SK-N-SH treated with all-trans-retinoic acid at 6 μM for 48 hours (cell line): ENCODE measurements around the gene IMMP2L.

Experiments used
- ATAC-seq: fragments of 200-7000 bp; cut with Tn5 transposase; 3 replicates; pipeline ENCODE4 v1.9.1; 2020; ENCODE audit warnings: mild to moderate bottlenecking, moderate library complexity
- BACH2 ChIP-seq: fragments of 250-450 bp; sonication (Bioruptor Pico); IDR thresholded peaks from 2 replicates; pipeline ENCODE4 v1.9.0; 2021; ENCODE audit warnings: mild to moderate bottlenecking, borderline replicate concordance
- CSDC2 ChIP-seq: fragments of 250-450 bp; sonication (Bioruptor Pico); IDR thresholded peaks from 2 replicates; pipeline ENCODE4 v1.5.0; 2020; ENCODE audit warnings: mild to moderate bottlenecking, moderate library complexity
- ESRRG ChIP-seq: fragments of 250-450 bp; sonication (Bioruptor Pico); IDR thresholded peaks from 2 replicates; pipeline ENCODE4 v1.6.1; 2021; ENCODE audit warnings: mild to moderate bottlenecking
- GLIS3 ChIP-seq: fragments of 250-450 bp; sonication (Bioruptor Pico); IDR thresholded peaks from 2 replicates; pipeline ENCODE4 v1.5.0; 2020; ENCODE audit warnings: mild to moderate bottlenecking, moderate library complexity
- ISL1 ChIP-seq: fragments of 250-450 bp; sonication (Bioruptor Pico); IDR thresholded peaks from 2 replicates; pipeline ENCODE4 v2.1.2; 2022; ENCODE audit warnings: mild to moderate bottlenecking, moderate library complexity
- OSR1 ChIP-seq: fragments of 250-450 bp; sonication (Bioruptor Pico); IDR thresholded peaks from 2 replicates; pipeline ENCODE4 v1.8.0; 2022; ENCODE audit warnings: moderate library complexity, mild to moderate bottlenecking, inconsistent platforms
- PPARA ChIP-seq: fragments of 250-450 bp; sonication (Bioruptor Pico); IDR thresholded peaks from 2 replicates; pipeline ENCODE4 v1.5.0; 2020; ENCODE audit warnings: mild to moderate bottlenecking, borderline replicate concordance
- RARB ChIP-seq: fragments of 250-450 bp; sonication (Bioruptor Pico); IDR thresholded peaks from 2 replicates; pipeline ENCODE4 v1.8.0; 2021; ENCODE audit warnings: mild to moderate bottlenecking, moderate library complexity
- SNAI2 ChIP-seq: fragments of 250-450 bp; sonication (Bioruptor Pico); IDR thresholded peaks from 2 replicates; pipeline ENCODE4 v1.5.0; 2020; ENCODE audit warnings: mild to moderate bottlenecking, moderate library complexity
- TCF4 ChIP-seq: fragments of 250-450 bp; sonication (Bioruptor Pico); IDR thresholded peaks from 2 replicates; pipeline ENCODE4 v1.8.0; 2021; ENCODE audit warnings: mild to moderate bottlenecking, moderate library complexity, borderline replicate concordance
- TOX ChIP-seq: fragments of 250-450 bp; sonication (Bioruptor Pico); IDR thresholded peaks from 2 replicates; pipeline ENCODE4 v1.8.0; 2021; ENCODE audit warnings: mild to moderate bottlenecking, moderate library complexity, borderline replicate concordance
- ZC3H10 ChIP-seq: fragments of 250-450 bp; sonication (Bioruptor Pico); IDR thresholded peaks from 2 replicates; pipeline ENCODE4 v1.5.1; 2021; ENCODE audit warnings: mild to moderate bottlenecking, moderate library complexity
- ZFP30 ChIP-seq: fragments of 450-650 bp; formaldehyde crosslinking; IDR thresholded peaks from 2 replicates; pipeline ENCODE4 v1.5.0; 2022; ENCODE audit warnings: mild to moderate bottlenecking, moderate library complexity
- ZNF565 ChIP-seq: fragments of 450-650 bp; formaldehyde crosslinking; conservative IDR thresholded peaks from 2 replicates; pipeline ENCODE4 v1.5.0; 2020; ENCODE audit warnings: low read depth, mild to moderate bottlenecking, moderate library complexity
- ZNF70 ChIP-seq: fragments of 450-650 bp; formaldehyde crosslinking; IDR thresholded peaks from 2 replicates; pipeline ENCODE4 v1.5.0; 2020; ENCODE audit warnings: mild to moderate bottlenecking, moderate library complexity
- ZNF8 ChIP-seq: fragments of 450-650 bp; formaldehyde crosslinking; IDR thresholded peaks from 2 replicates; pipeline ENCODE4 v1.5.0; 2020; ENCODE audit warnings: mild to moderate bottlenecking, moderate library complexity
- TF ChIP-seq, protein P1 (sequence below): fragments of 250-450 bp; sonication (Bioruptor Pico); IDR thresholded peaks from 2 replicates; pipeline ENCODE4 v1.5.0; 2020; ENCODE audit warnings: mild to moderate bottlenecking, moderate library complexity
- TF ChIP-seq, protein P2 (sequence below): fragments of 250-450 bp; sonication (Bioruptor Pico); IDR thresholded peaks from 2 replicates; pipeline ENCODE4 v1.5.1; 2020; ENCODE audit warnings: low read depth, mild to moderate bottlenecking, moderate library complexity
- TF ChIP-seq, protein P3 (sequence below): fragments of 250-450 bp; sonication (Bioruptor Pico); IDR thresholded peaks from 2 replicates; pipeline ENCODE4 v1.8.0; 2020; ENCODE audit warnings: mild to moderate bottlenecking, moderate library complexity, borderline replicate concordance
- TF ChIP-seq, protein P4 (sequence below): fragments of 250-450 bp; sonication (Bioruptor Pico); IDR thresholded peaks from 2 replicates; pipeline ENCODE4 v1.8.0; 2021; ENCODE audit warnings: low read depth, mild to moderate bottlenecking, moderate library complexity, borderline replicate concordance

IMMP2L gene

GRCh38 chr7:111532625-111533024 lies 29.7 kb downstream of the IMMP2L start:
- TF ChIP-seq ZNF8 (CRISPR knock-in tag) = no peak
- TF ChIP-seq, all 23 proteins: peak for 0
- ATAC-seq = peak; percentile 42; the same call in 1 of the 3 replicates

- ATAC-seq = no peak
- TF ChIP-seq ZFP30 (CRISPR knock-in tag) (no peak), ZNF70 (CRISPR knock-in tag) (no peak), RARB (CRISPR knock-in tag) (no peak), OSR1 (CRISPR knock-in tag) (no peak), ZC3H10 (CRISPR knock-in tag) (no peak), PPARA (no peak), BACH2 (CRISPR knock-in tag) (no peak), TCF4 (CRISPR knock-in tag) (no peak), TOX (CRISPR knock-in tag) (no peak), ZNF565 (CRISPR knock-in tag) (no peak), GLIS3 (CRISPR knock-in tag) (no peak), SNAI2 (CRISPR knock-in tag) (no peak), CSDC2 (CRISPR knock-in tag) (no peak)
- TF ChIP-seq, protein P1, sequence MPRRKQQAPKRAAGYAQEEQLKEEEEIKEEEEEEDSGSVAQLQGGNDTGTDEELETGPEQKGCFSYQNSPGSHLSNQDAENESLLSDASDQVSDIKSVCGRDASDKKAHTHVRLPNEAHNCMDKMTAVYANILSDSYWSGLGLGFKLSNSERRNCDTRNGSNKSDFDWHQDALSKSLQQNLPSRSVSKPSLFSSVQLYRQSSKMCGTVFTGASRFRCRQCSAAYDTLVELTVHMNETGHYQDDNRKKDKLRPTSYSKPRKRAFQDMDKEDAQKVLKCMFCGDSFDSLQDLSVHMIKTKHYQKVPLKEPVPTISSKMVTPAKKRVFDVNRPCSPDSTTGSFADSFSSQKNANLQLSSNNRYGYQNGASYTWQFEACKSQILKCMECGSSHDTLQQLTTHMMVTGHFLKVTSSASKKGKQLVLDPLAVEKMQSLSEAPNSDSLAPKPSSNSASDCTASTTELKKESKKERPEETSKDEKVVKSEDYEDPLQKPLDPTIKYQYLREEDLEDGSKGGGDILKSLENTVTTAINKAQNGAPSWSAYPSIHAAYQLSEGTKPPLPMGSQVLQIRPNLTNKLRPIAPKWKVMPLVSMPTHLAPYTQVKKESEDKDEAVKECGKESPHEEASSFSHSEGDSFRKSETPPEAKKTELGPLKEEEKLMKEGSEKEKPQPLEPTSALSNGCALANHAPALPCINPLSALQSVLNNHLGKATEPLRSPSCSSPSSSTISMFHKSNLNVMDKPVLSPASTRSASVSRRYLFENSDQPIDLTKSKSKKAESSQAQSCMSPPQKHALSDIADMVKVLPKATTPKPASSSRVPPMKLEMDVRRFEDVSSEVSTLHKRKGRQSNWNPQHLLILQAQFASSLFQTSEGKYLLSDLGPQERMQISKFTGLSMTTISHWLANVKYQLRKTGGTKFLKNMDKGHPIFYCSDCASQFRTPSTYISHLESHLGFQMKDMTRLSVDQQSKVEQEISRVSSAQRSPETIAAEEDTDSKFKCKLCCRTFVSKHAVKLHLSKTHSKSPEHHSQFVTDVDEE = no peak
- TF ChIP-seq, protein P2, sequence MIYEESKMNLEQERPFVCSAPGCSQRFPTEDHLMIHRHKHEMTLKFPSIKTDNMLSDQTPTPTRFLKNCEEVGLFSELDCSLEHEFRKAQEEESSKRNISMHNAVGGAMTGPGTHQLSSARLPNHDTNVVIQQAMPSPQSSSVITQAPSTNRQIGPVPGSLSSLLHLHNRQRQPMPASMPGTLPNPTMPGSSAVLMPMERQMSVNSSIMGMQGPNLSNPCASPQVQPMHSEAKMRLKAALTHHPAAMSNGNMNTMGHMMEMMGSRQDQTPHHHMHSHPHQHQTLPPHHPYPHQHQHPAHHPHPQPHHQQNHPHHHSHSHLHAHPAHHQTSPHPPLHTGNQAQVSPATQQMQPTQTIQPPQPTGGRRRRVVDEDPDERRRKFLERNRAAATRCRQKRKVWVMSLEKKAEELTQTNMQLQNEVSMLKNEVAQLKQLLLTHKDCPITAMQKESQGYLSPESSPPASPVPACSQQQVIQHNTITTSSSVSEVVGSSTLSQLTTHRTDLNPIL = no peak
- TF ChIP-seq, all 23 proteins: peak for 0
These were observed 30.3 kb downstream of the IMMP2L start for GRCh38 chr7:111531993-111532392.

DNA sequence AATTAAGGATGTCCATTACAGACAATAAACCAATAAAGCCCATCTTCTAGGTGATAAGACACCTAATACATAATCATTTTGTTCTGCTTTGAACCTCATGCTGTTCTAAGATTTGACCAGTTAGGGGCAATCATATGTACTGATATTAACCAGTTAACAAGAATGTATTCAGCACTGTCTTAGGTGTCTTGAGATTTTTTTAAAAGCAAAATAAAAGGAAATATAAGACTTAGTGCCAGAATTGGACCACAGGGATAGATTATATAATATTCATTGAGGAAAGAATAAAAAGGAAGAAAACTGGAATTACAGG lies 32.0 kb downstream of the IMMP2L start:
- ATAC-seq = no peak
- TF ChIP-seq ZNF8 (CRISPR knock-in tag) = no peak

DNA sequence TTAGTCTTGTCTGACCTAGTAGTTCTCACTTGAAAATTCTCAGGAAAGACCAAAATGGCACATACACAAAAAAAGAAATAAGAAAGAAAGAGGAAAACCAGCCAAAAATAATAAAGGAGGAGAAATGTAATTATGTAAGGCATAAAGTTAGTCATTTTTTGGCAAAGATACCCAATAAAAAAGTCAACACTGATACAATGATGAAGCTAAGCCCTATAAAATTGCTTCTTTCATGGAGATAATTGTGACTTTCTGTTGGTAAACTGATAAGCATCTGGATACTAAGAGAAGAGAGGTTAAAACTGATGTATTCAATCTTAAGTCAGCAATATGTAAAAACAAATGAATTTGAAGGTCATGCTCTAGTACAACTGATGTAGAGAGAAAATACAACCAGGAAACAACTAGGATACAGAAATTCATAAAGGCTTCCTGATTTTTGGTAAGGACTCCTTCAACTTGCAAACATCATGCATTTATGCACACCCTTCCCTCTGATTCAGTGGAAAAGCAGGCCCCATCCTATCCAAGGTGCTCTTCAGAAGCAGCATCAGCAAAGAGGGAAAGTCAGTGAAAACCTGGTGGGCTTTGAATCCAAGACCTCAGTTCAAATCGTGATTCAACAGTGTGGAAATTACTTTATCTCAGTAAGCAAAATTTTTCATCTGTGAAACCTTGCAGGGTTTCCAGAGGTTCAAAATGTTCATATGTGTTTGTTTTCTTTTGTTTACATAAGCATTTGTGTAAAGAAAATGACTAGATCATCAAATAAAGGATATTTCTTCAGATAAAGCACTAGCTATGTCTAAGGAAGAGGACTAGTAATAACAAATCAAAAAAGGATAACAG lies 32.6 kb downstream of the IMMP2L start:
- TF ChIP-seq, protein P2 = 0 out of 2 replicates have a peak, but pooled peaks have one; percentile 47
- TF ChIP-seq ESRRG (CRISPR knock-in tag) (no peak), ISL1 (CRISPR knock-in tag) (peak; percentile 77)
- TF ChIP-seq, all 23 proteins: peak for 2
- peak; percentile 53; the same call in 2 of the 3 replicates for ATAC-seq

- TF ChIP-seq ESRRG (CRISPR knock-in tag) (no peak), TOX (CRISPR knock-in tag) (no peak), GLIS3 (CRISPR knock-in tag) (no peak), BACH2 (CRISPR knock-in tag) (no peak), RARB (CRISPR knock-in tag) (no peak), SNAI2 (CRISPR knock-in tag) (no peak)
- TF ChIP-seq, protein P1 = no peak
- TF ChIP-seq, protein P2 = no peak
- TF ChIP-seq, protein P3, sequence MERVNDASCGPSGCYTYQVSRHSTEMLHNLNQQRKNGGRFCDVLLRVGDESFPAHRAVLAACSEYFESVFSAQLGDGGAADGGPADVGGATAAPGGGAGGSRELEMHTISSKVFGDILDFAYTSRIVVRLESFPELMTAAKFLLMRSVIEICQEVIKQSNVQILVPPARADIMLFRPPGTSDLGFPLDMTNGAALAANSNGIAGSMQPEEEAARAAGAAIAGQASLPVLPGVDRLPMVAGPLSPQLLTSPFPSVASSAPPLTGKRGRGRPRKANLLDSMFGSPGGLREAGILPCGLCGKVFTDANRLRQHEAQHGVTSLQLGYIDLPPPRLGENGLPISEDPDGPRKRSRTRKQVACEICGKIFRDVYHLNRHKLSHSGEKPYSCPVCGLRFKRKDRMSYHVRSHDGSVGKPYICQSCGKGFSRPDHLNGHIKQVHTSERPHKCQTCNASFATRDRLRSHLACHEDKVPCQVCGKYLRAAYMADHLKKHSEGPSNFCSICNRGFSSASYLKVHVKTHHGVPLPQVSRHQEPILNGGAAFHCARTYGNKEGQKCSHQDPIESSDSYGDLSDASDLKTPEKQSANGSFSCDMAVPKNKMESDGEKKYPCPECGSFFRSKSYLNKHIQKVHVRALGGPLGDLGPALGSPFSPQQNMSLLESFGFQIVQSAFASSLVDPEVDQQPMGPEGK (CRISPR knock-in tag) = no peak
- TF ChIP-seq, protein P4, sequence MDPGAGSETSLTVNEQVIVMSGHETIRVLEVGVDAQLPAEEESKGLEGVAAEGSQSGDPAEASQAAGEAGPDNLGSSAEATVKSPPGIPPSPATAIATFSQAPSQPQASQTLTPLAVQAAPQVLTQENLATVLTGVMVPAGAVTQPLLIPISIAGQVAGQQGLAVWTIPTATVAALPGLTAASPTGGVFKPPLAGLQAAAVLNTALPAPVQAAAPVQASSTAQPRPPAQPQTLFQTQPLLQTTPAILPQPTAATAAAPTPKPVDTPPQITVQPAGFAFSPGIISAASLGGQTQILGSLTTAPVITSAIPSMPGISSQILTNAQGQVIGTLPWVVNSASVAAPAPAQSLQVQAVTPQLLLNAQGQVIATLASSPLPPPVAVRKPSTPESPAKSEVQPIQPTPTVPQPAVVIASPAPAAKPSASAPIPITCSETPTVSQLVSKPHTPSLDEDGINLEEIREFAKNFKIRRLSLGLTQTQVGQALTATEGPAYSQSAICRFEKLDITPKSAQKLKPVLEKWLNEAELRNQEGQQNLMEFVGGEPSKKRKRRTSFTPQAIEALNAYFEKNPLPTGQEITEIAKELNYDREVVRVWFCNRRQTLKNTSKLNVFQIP (CRISPR knock-in tag) = no peak
- no peak for ATAC-seq
These were observed 34.0 kb downstream of the IMMP2L start for GRCh38 chr7:111528331-111528730.
